ENCODE results near the gene SCN3A.

- TF ChIP-seq CTCF (IDR thresholded peaks at IDR 0.05; ENCODE audit: extremely low read depth in 1 of 2, insufficient read depth in 1 of 2, low read depth in 1 of 2, low read length in 2 of 2), result no peak
- TF ChIP-seq MAX (IDR thresholded peaks at IDR 0.05; ENCODE audit: insufficient read depth, insufficient read length), result no peak
- no peak for TF ChIP-seq POLR2AphosphoS5 (IDR thresholded peaks at IDR 0.05; ENCODE audit: insufficient read depth, low read depth, low read length)
These were observed 6.5 kb downstream of the SCN3A start for GRCh38 chr2:165197346-165197745.
